ENCODE results near the gene HS3ST3B1. TPM values are rescaled to one million over a fixed set of nuclear protein-coding genes. Genes with fewer than 3 reads are reported as not detected.

The HS3ST3B1 gene
- total and polyA plus RNA-seq, 3 donors from 2014 or later, result 1.5 to 2.1 (median 1.9) TPM

DNA sequence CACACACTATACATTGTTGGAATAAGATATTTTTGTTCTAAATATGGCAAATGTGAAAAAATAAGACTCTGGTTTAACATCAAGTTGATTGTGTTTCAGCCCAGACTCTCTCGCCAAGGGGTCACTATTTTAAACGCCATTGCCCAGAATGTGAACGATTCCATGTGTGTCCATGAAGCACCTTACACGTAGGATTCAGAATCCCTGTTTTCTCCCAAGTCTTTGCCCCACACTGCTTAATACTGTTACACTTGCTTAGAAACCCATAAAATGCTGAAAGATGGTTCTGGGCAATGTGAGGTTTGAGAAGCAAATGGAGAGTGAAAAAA is 7.7 kb downstream of the HS3ST3B1 start:
- Histone ChIP-seq H3K27ac (no peak overlapping the region), H3K27me3 (no peaks in the 10 kb centered on the region)
- no peak for DNase-seq

DNA sequence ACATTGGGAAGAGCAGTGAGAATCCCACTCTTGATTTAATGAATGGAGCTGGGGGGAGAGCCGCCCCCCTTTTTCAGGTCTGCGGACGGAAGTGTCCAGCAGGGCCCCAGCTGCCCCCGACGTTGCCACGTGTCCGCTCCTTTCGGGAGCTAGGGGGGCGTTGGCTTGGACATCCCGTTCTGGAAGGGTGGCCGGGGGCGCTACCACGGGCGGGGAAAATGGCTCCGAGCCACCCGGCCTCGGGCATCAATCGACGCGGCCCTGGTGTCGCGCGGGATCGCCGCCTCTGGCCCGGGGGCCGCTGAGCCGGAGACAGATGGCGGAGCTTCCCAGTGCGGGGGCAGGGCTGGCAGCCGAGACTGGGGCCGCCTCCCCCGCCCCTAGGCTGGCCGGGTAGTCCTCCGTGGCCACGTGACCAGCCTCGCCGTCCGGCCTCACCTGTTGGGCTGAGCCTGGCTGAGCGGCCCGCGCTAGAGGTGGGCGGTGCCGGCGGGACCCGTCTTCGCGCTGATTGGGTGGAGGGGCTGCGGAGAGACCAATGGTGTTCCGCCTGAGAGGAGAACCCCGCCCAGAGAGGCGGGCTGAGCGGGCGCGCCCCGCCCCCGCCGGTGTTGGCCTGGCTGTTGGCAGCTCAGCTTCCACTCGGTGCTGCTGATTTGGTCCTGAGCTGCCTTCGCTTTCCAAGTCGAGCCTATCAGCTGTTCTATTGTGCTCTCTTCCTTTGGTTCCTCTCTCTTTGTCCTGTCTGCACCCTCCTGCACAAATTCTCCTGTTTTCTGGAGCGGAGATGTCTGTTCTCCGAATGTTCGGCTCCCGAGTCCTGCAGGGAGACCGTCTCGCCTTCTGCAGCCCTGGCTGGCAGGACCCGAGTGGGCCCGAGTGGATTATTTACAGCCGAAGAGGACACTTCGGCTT is 8.3 kb downstream of the HS3ST3B1 start:
- no peaks in the 10 kb centered on the region for H3K27me3 ChIP-seq
- H3K4me3 ChIP-seq, result peak overlapping the region; percentile 61 to 65
- TF ChIP-seq, protein P1, sequence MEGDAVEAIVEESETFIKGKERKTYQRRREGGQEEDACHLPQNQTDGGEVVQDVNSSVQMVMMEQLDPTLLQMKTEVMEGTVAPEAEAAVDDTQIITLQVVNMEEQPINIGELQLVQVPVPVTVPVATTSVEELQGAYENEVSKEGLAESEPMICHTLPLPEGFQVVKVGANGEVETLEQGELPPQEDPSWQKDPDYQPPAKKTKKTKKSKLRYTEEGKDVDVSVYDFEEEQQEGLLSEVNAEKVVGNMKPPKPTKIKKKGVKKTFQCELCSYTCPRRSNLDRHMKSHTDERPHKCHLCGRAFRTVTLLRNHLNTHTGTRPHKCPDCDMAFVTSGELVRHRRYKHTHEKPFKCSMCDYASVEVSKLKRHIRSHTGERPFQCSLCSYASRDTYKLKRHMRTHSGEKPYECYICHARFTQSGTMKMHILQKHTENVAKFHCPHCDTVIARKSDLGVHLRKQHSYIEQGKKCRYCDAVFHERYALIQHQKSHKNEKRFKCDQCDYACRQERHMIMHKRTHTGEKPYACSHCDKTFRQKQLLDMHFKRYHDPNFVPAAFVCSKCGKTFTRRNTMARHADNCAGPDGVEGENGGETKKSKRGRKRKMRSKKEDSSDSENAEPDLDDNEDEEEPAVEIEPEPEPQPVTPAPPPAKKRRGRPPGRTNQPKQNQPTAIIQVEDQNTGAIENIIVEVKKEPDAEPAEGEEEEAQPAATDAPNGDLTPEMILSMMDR (IDR thresholded peaks at IDR 0.05), result no peak
- TF ChIP-seq POLR2A (IDR thresholded peaks at IDR 0.05), result no peak
- intact Hi-C loops (cut with DNase I; ENCODE audit: low total_unique reads), result loop anchor here (10.0 kb wide), 1 partner anchor 714 kb away; no protein-coding TSS in a partner anchor
- no peaks in the 10 kb centered on the region for H3K9me3 ChIP-seq
- peak; percentile 95 for DNase-seq
- H3K27ac ChIP-seq, result no peak overlapping the region
- peaks cover 7% of the 10 kb centered on the region for H3K4me1 ChIP-seq
- no peaks in the 10 kb centered on the region for H3K36me3 ChIP-seq (ENCODE audit: low read depth, missing control alignments)
- WGBS, 2 donors, result 4 to 5% methylated on average over 32 to 70 of the region's 71 CpGs

More for the DNA sequence above, 7.7 kb downstream of the HS3ST3B1 start:
- H3K4me1 ChIP-seq, result peaks cover 7% of the 10 kb centered on the region
- 31 to 35% methylated on average over 4 of the region's 4 CpGs for WGBS, 2 donors
- H3K36me3 ChIP-seq (ENCODE audit: low read depth, missing control alignments), result no peaks in the 10 kb centered on the region
- H3K4me3 ChIP-seq, result peak overlapping the region; percentile 61 to 65
- no peak for TF ChIP-seq POLR2A (IDR thresholded peaks at IDR 0.05)
- TF ChIP-seq, protein P1 (IDR thresholded peaks at IDR 0.05), result no peak
- intact Hi-C loops (cut with DNase I; ENCODE audit: low total_unique reads), result loop anchor here (10.0 kb wide), 1 partner anchor 714 kb away; no protein-coding TSS in a partner anchor
- no peaks in the 10 kb centered on the region for H3K9me3 ChIP-seq

DNA sequence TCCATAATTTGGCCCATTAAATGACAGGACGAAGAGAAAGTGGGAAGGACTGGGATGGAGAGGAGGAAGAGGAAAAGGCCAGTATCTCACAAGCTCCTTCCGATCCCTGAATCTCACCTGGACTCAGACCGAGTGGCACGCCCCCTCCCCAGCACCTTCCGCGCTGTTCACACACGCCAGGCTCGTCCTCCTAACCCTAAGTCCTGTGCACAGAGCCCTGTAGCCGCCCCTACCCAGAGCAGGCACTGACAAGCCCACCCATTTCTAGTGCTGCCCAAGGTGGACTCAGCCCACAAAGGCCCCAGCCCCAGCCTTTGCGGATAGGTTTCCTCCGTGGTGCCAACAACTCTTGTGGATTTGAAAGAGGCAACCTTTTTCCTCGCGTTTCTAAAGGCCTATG is 9.2 kb downstream of the HS3ST3B1 start:
- no peak for TF ChIP-seq POLR2A (IDR thresholded peaks at IDR 0.05)
- TF ChIP-seq, protein P1 (IDR thresholded peaks at IDR 0.05), result no peak
- H3K9me3 ChIP-seq, result no peaks in the 10 kb centered on the region
- no peaks in the 10 kb centered on the region for H3K27me3 ChIP-seq
- H3K27ac ChIP-seq, result no peak overlapping the region
- no peaks in the 10 kb centered on the region for H3K36me3 ChIP-seq (ENCODE audit: low read depth, missing control alignments)
- intact Hi-C loops (cut with DNase I; ENCODE audit: low total_unique reads), result no loop called here
- 34 to 46% methylated on average over 7 to 13 of the region's 13 CpGs for WGBS, 2 donors
- H3K4me1 ChIP-seq, result peaks cover 7% of the 10 kb centered on the region
- peak overlapping the region in 1 of 2 donors; percentile 65 for H3K4me3 ChIP-seq
- no peak for DNase-seq

DNA sequence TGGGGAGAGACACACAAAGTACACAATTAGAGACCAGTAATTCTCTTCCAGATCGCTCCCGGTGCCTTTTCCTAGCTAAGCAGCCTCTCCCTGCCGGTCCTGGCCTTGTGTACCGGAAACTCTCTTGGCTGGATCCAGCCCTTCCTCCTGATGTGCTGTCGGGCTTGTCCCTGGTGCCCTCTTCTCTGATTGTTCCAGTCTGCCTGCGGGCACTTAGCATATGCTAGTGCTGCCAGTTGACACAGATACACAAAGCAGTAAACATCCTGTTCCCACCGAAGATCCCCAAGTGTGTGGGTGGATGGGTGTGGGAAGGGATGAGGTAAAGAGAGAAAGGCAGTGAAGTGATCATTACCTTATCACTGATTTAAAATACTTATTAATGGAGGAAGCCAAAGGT is 9.7 kb downstream of the HS3ST3B1 start:
- no peak for DNase-seq
- no peak overlapping the region for H3K4me3 ChIP-seq
- intact Hi-C loops (cut with DNase I; ENCODE audit: low total_unique reads), result no loop called here

More for the DNA sequence above, 9.7 kb downstream of the HS3ST3B1 start:
- H3K27me3 ChIP-seq, result no peaks in the 10 kb centered on the region
- H3K4me1 ChIP-seq, result peaks cover 7% of the 10 kb centered on the region
- no peaks in the 10 kb centered on the region for H3K9me3 ChIP-seq
- no peak for TF ChIP-seq POLR2A (IDR thresholded peaks at IDR 0.05)
- TF ChIP-seq, protein P1 (IDR thresholded peaks at IDR 0.05), result no peak
- no peaks in the 10 kb centered on the region for H3K36me3 ChIP-seq (ENCODE audit: low read depth, missing control alignments)
- no peak overlapping the region for H3K27ac ChIP-seq
- WGBS, 2 donors, result 9 to 18% methylated on average over 7 of the region's 7 CpGs
